ENCODE measurements around the gene ATXN7L2.

ATXN7L2 gene

DNA sequence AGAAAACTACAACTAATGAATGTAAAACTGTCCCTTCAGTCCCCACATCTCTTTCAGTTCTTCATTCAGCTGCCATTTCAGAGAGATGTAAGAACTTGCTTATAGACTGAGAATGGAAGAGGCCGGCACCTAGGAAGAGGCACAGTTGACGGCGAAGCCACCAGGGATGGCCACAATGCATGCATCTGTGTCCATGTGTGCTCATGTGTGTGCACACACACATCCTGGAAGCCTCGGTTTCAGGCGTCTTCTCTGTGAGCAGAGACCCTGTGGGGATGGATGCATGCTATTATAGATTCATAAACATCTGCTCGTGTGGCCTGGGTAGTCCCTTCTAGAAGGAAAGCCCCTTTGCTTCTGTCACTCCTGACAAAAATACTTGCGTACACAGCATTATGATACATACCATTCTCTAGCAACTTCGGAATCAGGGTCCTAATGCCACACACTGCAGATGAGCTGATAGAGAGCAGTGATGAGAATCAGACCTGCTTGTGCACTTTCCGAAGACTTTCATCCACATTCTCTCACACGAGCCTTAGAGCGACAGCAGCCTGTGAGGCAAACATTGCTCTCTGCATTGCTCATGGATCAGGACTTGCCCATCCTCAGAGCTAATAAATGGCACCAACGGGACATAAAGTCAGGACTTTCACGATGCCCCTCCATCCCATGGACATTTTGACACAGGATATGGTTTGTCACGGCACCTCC is 43.5 kb downstream of the ATXN7L2 start:
- no peak for DNase-seq (ENCODE audit: low spot score)

- no peak for DNase-seq (ENCODE audit: low spot score)
These were observed 44.4 kb downstream of the ATXN7L2 start for GRCh38 chr1:109527846-109528695.

DNA sequence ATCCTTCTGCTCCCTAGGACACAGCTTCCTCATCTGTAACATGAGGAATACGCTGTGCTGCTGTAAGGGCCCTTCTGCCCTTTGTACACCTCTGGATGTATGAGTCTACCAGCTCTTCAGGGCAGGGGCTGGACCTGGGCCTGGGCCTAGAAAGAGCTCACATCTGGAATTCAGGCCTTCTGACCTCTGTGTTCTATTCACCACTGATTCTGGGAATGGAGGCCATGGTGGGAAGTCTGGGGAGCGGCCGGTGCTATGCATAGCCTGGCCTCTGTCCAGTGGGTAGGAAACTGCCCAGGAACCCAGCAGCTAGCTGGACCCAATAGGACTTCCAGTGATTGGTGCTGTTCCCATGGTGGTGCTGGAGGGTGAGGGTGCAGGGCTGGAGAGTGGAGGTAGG is 45.0 kb downstream of the ATXN7L2 start:
- DNase-seq (ENCODE audit: low spot score) = no peak

- no peak for DNase-seq (ENCODE audit: low spot score)
These were observed 46.3 kb downstream of the ATXN7L2 start for GRCh38 chr1:109529881-109530456.

DNA sequence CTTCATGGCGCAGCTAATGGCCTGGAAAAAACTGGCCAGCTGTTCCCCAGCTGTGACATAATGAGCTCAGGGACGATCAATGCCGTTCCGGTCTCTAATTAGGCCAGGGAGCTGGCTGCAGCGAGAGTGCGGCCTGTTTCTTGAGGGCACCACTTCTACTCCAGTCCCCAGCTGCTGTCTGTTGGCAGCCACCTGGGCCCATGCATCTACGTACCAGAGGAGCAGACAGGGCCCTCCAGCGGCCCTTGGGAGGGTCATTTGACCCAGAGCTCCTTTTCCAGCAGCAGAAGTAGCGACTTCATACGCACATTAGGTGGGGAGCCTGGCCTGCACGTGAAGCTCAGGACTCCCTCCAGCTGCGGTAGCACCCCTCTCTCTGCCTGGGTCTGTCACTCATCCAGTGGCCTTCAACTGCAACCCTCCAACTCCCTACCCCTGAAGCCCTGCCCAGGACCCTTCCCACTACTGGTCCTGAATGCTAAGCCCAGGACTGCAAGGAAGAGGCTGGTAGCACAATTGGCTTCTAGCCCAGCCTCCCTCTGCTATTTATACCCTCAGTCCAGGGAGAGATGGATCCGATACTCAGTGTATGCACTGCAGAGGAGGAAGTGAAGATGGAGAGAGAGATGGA is 46.9 kb downstream of the ATXN7L2 start:
- DNase-seq (ENCODE audit: low spot score) = no peak

DNA sequence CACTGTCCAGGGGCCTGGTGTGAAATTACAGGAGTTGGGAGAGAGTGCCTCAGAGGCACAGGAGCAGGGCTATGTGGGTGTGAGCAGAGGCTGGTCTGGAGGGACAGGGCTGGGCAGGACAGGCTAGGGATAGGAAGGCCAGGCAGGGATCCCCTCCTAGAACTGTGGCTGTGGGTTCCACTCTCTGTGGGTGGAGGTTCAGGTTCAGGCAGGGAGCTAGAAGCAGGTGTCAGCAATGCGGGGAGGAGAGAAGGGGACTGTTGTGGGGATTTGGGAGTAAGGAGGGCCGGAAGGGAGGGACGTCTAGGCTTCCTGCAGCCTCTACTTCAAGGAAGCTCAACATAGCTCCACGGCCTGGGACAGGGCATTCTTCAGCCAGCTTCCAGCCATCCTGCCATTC is 47.7 kb downstream of the ATXN7L2 start:
- DNase-seq (ENCODE audit: low spot score) = no peak

DNA sequence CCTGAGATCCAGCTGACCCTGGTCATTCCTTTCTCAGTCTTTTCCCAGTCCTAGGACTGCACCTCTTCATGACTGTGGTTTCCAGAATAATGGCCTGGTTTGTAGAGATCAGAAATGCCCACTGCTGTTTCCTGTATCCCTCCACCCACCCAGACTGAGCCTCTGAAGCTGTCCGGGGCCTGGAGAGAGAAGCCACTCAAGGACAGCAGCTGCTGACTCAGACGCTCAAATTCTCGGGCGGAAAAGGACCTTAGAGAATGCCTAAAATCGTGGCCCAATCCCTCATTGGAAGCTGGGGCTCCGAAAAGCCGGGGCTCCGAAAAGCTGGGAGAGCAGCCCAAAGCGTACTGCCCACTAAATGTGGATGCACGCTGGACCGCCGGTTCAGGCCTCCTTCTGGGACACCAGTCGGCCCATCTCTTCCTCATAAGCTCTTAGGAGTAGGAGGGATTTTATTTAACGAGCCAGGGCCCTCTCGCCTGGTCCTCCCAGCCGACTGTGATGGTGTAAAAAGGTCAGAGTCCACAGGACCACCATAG is 48.2 kb downstream of the ATXN7L2 start:
- DNase-seq (ENCODE audit: low spot score) = no peak

- peak; percentile 90 for DNase-seq (ENCODE audit: low spot score)
These were observed 48.8 kb downstream of the ATXN7L2 start for GRCh38 chr1:109532365-109533136.

GRCh38 chr1:109534307-109534858 is 50.7 kb downstream of the ATXN7L2 start:
- DNase-seq (ENCODE audit: low spot score) = no peak

DNA sequence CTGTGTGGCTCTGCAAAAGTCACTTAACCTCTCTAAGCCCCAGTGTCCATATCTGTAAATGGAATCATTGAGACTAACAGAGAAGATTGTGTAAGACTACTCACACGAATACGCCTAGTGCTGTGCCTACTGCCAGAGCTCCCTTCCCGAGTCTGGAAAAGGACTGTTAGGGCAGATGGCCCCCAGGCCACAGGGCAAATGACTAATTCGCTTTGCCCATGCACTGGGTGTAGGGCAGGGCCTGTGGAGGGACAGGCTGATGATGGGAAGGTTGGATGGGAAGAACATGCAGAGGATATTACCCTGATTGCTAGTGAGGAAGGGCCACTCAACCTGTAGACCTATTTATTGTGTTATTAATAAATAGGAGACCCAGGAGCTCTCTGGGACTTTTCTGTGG is 51.8 kb downstream of the ATXN7L2 start:
- DNase-seq (ENCODE audit: low spot score) = no peak

GRCh38 chr1:109535971-109536491 is 52.3 kb downstream of the ATXN7L2 start:
- DNase-seq (ENCODE audit: low spot score) = no peak

DNA sequence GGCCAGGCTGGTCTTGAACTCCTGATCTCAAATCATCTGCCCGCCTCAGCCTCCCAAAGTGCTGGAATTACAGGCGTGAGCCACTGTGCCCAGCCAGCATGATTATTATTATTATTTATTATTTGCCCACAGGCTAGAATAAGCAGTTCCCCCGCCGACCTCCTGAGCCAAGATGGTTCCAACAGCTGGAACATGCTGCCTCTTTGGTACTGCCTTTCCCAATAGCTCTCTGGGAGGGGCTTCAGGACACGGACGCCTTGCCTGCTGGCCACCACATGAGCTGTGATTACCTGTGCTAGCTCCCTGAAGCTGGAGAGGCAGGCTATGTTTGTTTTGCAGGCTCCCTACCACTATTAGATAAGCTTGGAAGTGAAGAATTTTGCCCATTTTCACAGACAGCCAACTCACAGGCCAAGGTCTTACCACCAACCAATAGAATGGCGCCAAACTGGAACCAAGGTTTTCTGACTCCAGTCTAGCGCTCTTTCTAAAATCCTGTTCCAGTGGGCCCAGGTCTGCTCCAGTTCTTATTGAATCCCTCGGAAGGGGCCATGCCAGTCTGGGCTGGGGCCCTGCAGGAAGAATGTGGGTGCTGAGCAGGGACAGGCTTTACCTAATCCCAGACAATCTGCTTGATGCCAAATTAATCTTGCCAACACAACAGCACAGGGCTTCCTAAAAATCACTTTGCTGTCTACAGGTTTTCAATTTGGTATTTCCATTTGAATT is 53.9 kb downstream of the ATXN7L2 start:
- no peak for DNase-seq (ENCODE audit: low spot score)

GRCh38 chr1:109538827-109539555 is 55.3 kb downstream of the ATXN7L2 start:
- DNase-seq (ENCODE audit: low spot score) = no peak

- DNase-seq (ENCODE audit: low spot score) = no peak
These were observed 56.0 kb downstream of the ATXN7L2 start, which contains the start of gene GPR61 for GRCh38 chr1:109539676-109540075. GPR61 (plus strand) TSS chr1:109539872; CDS start chr1:109543023, 3,151 bp downstream.

- no peak for DNase-seq (ENCODE audit: low spot score)
These were observed 57.4 kb downstream of the ATXN7L2 start for GRCh38 chr1:109541102-109541501.
